B cell (primary cell): ENCODE data around the gene CELF2. TPM values are rescaled to one million over a fixed set of nuclear protein-coding genes. Genes with fewer than 3 reads are reported as not detected.

ENCODE experiments used
- ATAC-seq: fragments of 200-7000 bp; cut with Tn5 transposase; one replicate; pipeline ENCODE4 v1.10.0; 2021; ENCODE audit warnings: low read depth, mild to moderate bottlenecking, moderate number of reproducible peaks, moderate library complexity
- CTCF ChIA-PET: fragments of 350-600 bp; sonication (Branson Sonifier 250); formaldehyde crosslinking; loops from one replicate; lab custom pipeline; 2021; ENCODE audit warnings: antibody characterized with exemption, inconsistent platforms; lab: Charles Lee
- POLR2A ChIA-PET: fragments of 350-600 bp; sonication (Branson Sonifier 250); formaldehyde crosslinking; loops from one replicate; lab custom pipeline; 2021; ENCODE audit warnings: antibody characterized with exemption; lab: Charles Lee
- DNase-seq: peaks from one replicate; pipeline ENCODE4 v3.0.0; 2013
- H2AFZ ChIP-seq: 2 replicates; pipeline ENCODE4 v1.6.1; 2012; ENCODE audit warnings: mild to moderate bottlenecking, low read depth, low read length; ENCODE audit not compliant: insufficient read depth, poor library complexity, severe bottlenecking
- H3K27ac ChIP-seq, 2 donors: 1 replicate in 1 of 2; 2 replicates in 1 of 2; pipeline ENCODE4 v1.5.1; 2012 to 2013; ENCODE audit warnings: low read length in 2 of 2, mild to moderate bottlenecking in 2 of 2, moderate library complexity in 1 of 2
- H3K27me3 ChIP-seq, 4 experiments: fragments of 200-600 bp in 1 of 4; sonication (generic) in 1 of 4; replicated peaks in 1 of 4; 1 replicate in 2 of 4; 2 replicates in 2 of 4; pipeline versions ENCODE4 v1.6.1 to v1.7.0; 2013 to 2016; ENCODE audit warnings: low read length in 3 of 4, mild to moderate bottlenecking in 2 of 4, mixed read lengths in 1 of 4, moderate library complexity in 1 of 4; ENCODE audit not compliant: insufficient read depth in 4 of 4, control insufficient read depth in 3 of 4; ENCODE audit errors: control extremely low read depth in 1 of 4
- H3K36me3 ChIP-seq, 2 experiments: replicated peaks in 1 of 2; 1 replicate in 1 of 2; 2 replicates in 1 of 2; pipeline versions ENCODE4 v1.6.1 to v1.7.1; 2013; ENCODE audit warnings: low read length in 1 of 2; ENCODE audit not compliant: insufficient read depth in 2 of 2, control insufficient read depth in 1 of 2; ENCODE audit errors: control extremely low read depth in 1 of 2, extremely low read depth in 1 of 2
- H3K4me1 ChIP-seq, 2 donors: fragments of 200-600 bp in 1 of 2; sonication (generic) in 1 of 2; 1 replicate in 1 of 2; 2 replicates in 1 of 2; pipeline versions ENCODE4 v1.5.1 to v1.6.1; 2013 to 2017; ENCODE audit warnings: low read length in 2 of 2; ENCODE audit not compliant: control insufficient read depth in 2 of 2, insufficient read depth in 2 of 2
- H3K4me2 ChIP-seq: replicated peaks from 2 replicates; pipeline ENCODE3; 2012; ENCODE audit warnings: mild to moderate bottlenecking, low read depth, low read length; ENCODE audit not compliant: poor library complexity, severe bottlenecking
- H3K4me3 ChIP-seq, 5 experiments: fragments of 200-600 bp in 1 of 5; sonication (generic) in 1 of 5; 1 replicate in 3 of 5; 2 replicates in 2 of 5; pipeline versions ENCODE4 v1.5.1 to v1.7.0; 2011 to 2016; ENCODE audit warnings: low read length in 4 of 5, mild to moderate bottlenecking in 4 of 5, low read depth in 2 of 5, control low read depth in 1 of 5, moderate library complexity in 1 of 5; ENCODE audit not compliant: insufficient read depth in 1 of 5; ENCODE audit errors: control extremely low read depth in 1 of 5, extremely low read depth in 1 of 5
- H3K79me2 ChIP-seq: fragments of 200-600 bp; sonication (generic); one replicate; pipeline ENCODE4 v1.6.0; 2016; ENCODE audit warnings: low read length; ENCODE audit not compliant: control insufficient read depth, insufficient read depth
- H3K9ac ChIP-seq: fragments of 200-600 bp; sonication (generic); 2 replicates; pipeline ENCODE4 v1.6.1; 2017; ENCODE audit warnings: mild to moderate bottlenecking, low read length, moderate library complexity
- H3K9me3 ChIP-seq, 3 donors: one replicate each; pipeline versions ENCODE4 v1.6.1 to v1.7.1; 2013; ENCODE audit warnings: low read length in 2 of 3; ENCODE audit not compliant: control insufficient read depth in 2 of 3, insufficient read depth in 1 of 3; ENCODE audit errors: control extremely low read depth in 1 of 3
- H4K20me1 ChIP-seq: 2 replicates; pipeline ENCODE4 v1.6.0; 2012; ENCODE audit warnings: mild to moderate bottlenecking, low read length; ENCODE audit not compliant: insufficient read depth, control insufficient read depth, poor library complexity, severe bottlenecking
- H3K27ac Mint-ChIP-seq: one replicate; pipeline ENCODE4 v1.8.0; 2021; ENCODE audit warnings: mixed read lengths
- H3K27me3 Mint-ChIP-seq: one replicate; pipeline ENCODE4 v1.8.0; 2021; ENCODE audit warnings: mixed read lengths
- H3K4me1 Mint-ChIP-seq: one replicate; pipeline ENCODE4 v1.8.0; 2021; ENCODE audit warnings: mixed read lengths
- H3K4me3 Mint-ChIP-seq: one replicate; pipeline ENCODE4 v1.8.0; 2021; ENCODE audit warnings: mixed read lengths
- H3K9me3 Mint-ChIP-seq: one replicate; pipeline ENCODE4 v1.8.0; 2022; ENCODE audit warnings: mixed read lengths; ENCODE audit not compliant: insufficient read depth
- CTCF ChIP-seq: fragments of 200-600 bp; IDR thresholded peaks from one replicate; pipeline ENCODE4 v1.8.0; 2022; ENCODE audit warnings: antibody characterized with exemption, mild to moderate bottlenecking
- EZH2 ChIP-seq: IDR thresholded peaks from 2 replicates; pipeline ENCODE4 v1.6.1; 2012; ENCODE audit warnings: borderline replicate concordance, low read depth, mild to moderate bottlenecking, moderate library complexity, low read length; ENCODE audit not compliant: insufficient read depth, poor library complexity, severe bottlenecking
- WGBS: methylation state at CpG from one replicate; pipeline ENCODE4 v1.1.5; 2013; ENCODE audit warnings: missing lambda C conversion rate; ENCODE audit not compliant: insufficient coverage; 5-methylcytosine and 5-hydroxymethylcytosine counted together
- intact Hi-C: fragments of 100-400 bp; cut with micrococcal nuclease; formaldehyde crosslinking; loops from one replicate; pipeline ENCODE4 v1.10.0; 2022
- polyA plus RNA-seq: library from polyadenylated mRNA; depleted of rRNA; stranded (reverse); fragments of >200 nt; gene quantifications from 2 replicates; pipeline ENCODE4 v1.2.3, GENCODE V29; 2012
- total RNA-seq, 2 donors: library from RNA; stranded (reverse); fragments of 120-200 nt in 1 of 2; gene quantifications; 1 replicate in 1 of 2; 2 replicates in 1 of 2; pipeline versions ENCODE4 v1.2.3 to v1.2.4, GENCODE V29; 2013 to 2022

The CELF2 gene
- total and polyA plus RNA-seq, 2 donors (not counting 1 experiment from before 2014, with no cell fraction given) = 59.5 to 112 TPM

- no peak for TF ChIP-seq CTCF
- H3K4me3 ChIP-seq = no peak overlapping the region
- DNase-seq (no peak), ATAC-seq (no peak)
- H3K4me1 ChIP-seq = no peaks in the 10 kb centered on the region
- no peaks in the 10 kb centered on the region for H4K20me1 ChIP-seq
- H3K36me3 ChIP-seq = no peaks in the 10 kb centered on the region
- H3K27me3 Mint-ChIP-seq = peaks cover 40% of the 10 kb centered on the region
- H3K27me3 ChIP-seq = peaks cover 0 to 15% (median 5%) of the 10 kb centered on the region in 4 experiments
- H3K27ac ChIP-seq = no peak overlapping the region
- H2AFZ ChIP-seq = no peak overlapping the region
- no peak overlapping the region for H3K27ac Mint-ChIP-seq
- 98% methylated on average over 5 of the region's 7 CpGs for WGBS
- no peak overlapping the region for H3K4me3 Mint-ChIP-seq
- no peak overlapping the region for H3K4me2 ChIP-seq
- CTCF ChIA-PET = no interaction called here
- no peaks in the 10 kb centered on the region for H3K9me3 Mint-ChIP-seq
- no peaks in the 10 kb centered on the region for H3K4me1 Mint-ChIP-seq
- no peaks in the 10 kb centered on the region for H3K9me3 ChIP-seq
- H3K9ac ChIP-seq = no peak overlapping the region
- POLR2A ChIA-PET = no interaction called here
- no peaks in the 10 kb centered on the region for H3K79me2 ChIP-seq
- intact Hi-C loops = no loop called here
Observed at GRCh38 chr10:11026773-11027172, 9.1 kb downstream of the CELF2 start.

- no peaks in the 10 kb centered on the region for H3K79me2 ChIP-seq
- 80% methylated on average over 3 of the region's 7 CpGs for WGBS
- H3K27ac ChIP-seq = no peak overlapping the region
- H3K27me3 Mint-ChIP-seq = peaks cover 38% of the 10 kb centered on the region
- no peak overlapping the region for H3K27ac Mint-ChIP-seq
- H3K9me3 ChIP-seq = no peaks in the 10 kb centered on the region
- ATAC-seq (no peak), DNase-seq (no peak)
- intact Hi-C loops = no loop called here
- no peaks in the 10 kb centered on the region for H3K36me3 ChIP-seq
- no peak overlapping the region for H3K9ac ChIP-seq
- no peaks in the 10 kb centered on the region for H3K4me1 Mint-ChIP-seq
- TF ChIP-seq EZH2 (no peak), CTCF (no peak)
- H2AFZ ChIP-seq = no peak overlapping the region
- no peak overlapping the region for H3K4me2 ChIP-seq
- ChIA-PET POLR2A (interaction anchor here (0.7 kb wide), 1 partner anchor 14 kb away, joined by 3 read pairs; no protein-coding TSS in a partner anchor), CTCF (no interaction called here)
- no peak overlapping the region for H3K4me3 ChIP-seq
- peaks cover 0 to 6% (median 4%) of the 10 kb centered on the region in 4 experiments for H3K27me3 ChIP-seq
- no peaks in the 10 kb centered on the region for H3K9me3 Mint-ChIP-seq
- no peaks in the 10 kb centered on the region for H3K4me1 ChIP-seq
- no peak overlapping the region for H3K4me3 Mint-ChIP-seq
- no peaks in the 10 kb centered on the region for H4K20me1 ChIP-seq
Observed at GRCh38 chr10:11034762-11035161, 17.1 kb downstream of the CELF2 start.
